T-helper 9 cell (primary cell): ENCODE results near the gene IFI6.

Experiments
- DNase-seq: peaks from one replicate; pipeline ENCODE4 v3.0.0-alpha.2; 2020

The IFI6 gene

DNA sequence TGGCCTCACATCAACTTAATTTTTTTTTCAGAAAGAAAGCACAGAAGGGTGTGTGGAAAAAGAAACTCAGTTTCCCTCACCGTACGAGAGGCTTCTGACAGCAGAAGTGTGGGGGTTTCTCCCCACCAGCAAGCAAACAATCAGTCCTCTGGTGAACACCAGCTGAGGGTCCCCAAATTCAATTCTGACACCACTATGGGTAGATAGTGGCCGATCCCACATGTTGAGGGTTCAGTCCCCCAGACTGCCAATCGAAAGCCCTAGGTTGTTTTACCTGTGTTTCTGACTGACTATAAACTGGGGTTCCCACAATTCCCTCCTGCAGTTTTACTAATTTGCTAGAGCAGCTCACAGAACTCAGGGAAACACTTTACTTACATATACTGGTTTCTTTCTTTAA lies 2.1 kb downstream of the IFI6 start:
- DNase-seq, result no peak

DNA sequence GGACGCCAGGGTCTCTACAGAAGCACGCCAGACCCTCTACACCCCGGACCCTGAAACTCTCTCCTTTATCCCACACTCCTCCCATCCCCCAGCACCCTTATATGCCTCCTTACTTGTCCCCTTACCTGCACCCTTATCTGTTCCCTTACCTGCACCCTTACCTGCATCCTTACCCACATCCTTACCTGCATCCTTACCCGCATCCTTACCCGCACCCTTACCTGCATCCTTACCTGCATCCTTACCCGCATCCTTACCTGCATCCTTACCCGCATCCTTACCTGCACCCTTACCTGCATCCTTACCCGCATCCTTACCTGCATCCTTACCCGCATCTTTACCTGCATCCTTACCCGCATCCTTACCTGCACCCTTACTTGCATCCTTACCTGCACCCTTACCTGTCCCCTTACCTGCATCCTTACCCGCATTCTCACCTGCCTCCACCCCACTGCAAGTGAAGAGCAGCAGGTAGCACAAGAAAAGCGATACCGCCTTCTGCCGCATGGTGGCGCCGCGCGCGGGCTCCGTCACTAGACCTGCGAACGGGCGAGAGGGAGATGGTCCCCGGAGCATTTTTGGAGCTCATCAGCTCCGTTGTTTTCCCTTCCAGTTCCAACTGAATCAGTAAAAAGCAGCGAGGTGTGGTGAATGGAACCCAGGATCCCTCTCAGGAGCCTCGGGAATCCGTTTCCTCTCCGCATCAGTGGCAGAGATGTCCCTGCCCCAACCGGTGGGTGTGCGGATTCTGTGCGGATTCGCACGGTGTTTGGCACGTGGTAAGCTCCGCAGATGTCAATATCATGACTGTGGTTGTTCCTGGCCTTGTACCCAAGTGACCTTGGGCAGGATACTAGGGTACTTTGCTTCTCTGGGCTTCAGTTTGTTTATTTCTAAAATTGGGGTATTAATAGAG lies 2.9 kb downstream of the IFI6 start:
- DNase-seq, result peak; percentile 91

DNA sequence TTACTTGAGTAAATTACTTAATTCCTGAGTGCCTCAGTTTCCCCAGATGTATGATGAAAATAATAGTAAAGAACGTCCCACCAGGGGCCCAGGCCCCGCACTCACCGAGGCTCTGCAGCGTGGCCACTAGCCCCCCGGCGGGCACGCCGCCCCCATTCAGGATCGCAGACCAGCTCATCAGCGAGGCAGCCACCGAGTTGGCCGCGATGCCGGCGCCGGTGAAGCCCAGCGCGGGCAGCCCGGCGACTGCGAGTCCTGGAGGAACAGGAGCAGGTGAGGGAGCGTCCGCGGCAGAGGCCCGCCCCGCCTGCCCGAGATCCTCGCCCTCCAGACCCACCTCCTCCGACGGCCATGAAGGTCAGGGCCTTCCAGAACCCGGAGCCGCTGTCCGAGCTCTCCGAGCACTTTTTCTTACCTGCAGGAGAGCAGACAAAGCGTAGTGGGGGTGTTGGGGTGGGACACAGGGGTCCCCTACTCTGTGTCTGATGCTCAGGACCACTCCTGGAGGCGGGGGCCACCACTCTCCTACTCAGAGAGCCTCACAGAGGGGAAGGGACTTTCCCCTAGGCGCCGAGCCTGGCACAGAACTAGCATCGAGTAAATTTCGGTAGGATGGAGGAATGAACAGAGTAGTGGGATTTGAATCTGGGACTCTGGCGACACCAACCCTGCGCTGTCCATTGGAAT lies 3.7 kb downstream of the IFI6 start:
- DNase-seq, result no peak

DNA sequence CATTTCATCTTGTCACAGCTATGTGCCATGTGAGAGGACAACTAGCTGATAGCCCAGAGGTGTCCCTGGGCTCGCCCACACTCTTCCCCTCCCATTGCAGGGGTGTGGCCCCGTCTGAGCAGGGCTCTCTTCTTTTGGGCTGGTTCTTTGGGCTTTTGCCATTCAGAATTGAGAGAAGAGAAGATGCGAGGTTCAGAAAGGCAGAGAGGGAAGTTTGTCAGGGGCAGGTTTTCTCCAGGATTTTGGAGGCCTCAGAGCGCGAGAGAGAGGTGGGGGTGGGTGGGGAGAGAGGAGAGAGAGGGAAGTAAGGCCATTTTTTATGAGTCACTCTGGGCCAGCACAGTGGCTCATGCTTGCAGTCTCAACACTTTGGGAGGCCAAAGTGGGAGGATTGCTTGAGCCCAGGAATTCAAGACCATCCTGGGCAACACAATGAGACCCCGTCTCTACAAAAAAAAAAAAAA lies 5.2 kb downstream of the IFI6 start:
- DNase-seq, result no peak

DNA sequence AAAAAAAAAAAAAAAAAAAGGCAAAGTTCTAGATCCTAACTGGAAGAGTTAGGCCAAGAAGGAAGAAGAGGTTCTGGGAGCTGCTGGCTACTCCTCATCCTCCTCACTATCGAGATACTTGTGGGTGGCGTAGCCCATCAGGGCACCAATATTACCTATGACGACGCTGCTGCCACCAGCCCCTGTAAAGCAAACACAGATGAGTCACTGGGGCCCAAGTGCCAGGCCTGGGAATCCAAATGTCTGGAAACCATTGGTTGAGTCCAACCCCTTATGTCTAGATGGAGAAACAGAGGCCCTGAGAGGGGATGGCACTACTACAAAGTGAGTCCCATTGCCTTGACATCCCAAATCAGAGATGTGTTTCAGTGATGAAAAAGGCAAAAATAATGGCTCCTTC lies 5.7 kb downstream of the IFI6 start:
- DNase-seq, result no peak

DNA sequence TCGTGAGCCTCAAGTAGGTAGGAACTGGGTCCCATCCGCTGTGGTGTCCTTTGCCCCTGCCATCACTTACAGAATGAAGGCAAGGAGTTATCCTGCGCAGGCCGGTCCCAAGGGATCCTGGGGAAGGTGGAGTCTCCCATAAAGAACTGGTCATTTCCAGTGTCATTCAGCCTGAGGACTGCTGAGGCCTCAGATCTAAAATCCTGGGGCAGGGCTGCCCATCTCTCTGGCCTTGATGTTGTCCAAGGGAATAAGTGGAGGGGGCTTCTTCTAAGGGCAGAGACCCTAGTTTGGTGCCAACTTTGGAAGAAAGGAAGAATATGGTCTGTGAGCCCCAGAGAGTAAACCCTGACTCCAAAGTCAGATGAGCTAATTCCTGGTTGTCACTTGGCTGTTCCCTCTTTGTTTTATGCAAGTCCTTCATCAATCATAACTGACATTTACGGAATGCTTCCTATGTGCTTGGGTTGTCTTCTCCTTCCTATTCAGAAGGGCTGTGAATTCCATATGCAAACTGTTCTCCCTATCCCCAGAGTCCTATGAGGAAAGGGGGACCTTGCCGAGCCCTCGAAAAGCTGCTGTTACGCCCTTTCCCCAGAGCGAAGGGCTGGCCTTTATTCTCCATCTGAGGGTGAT lies 6.9 kb downstream of the IFI6 start:
- no peak for DNase-seq

DNA sequence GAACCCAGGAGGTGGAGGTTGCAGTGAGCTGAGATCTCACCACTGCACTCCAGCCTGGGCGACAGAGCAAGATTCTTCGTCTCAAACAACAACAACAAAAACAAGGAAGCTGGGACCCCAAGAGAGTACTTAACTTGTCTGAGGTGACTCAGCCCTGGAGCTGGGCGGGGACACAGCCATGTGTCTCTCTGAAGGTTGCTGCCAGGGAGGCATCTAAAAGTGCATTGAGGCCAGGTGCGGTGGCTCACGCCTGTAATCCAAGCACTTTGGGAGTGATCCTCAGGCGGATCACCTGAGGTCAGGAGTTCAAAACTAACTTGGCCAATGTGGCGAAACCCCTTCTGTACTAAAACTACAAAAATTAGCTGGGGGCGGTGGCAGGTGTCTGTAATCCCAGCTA lies 7.7 kb downstream of the IFI6 start:
- no peak for DNase-seq

DNA sequence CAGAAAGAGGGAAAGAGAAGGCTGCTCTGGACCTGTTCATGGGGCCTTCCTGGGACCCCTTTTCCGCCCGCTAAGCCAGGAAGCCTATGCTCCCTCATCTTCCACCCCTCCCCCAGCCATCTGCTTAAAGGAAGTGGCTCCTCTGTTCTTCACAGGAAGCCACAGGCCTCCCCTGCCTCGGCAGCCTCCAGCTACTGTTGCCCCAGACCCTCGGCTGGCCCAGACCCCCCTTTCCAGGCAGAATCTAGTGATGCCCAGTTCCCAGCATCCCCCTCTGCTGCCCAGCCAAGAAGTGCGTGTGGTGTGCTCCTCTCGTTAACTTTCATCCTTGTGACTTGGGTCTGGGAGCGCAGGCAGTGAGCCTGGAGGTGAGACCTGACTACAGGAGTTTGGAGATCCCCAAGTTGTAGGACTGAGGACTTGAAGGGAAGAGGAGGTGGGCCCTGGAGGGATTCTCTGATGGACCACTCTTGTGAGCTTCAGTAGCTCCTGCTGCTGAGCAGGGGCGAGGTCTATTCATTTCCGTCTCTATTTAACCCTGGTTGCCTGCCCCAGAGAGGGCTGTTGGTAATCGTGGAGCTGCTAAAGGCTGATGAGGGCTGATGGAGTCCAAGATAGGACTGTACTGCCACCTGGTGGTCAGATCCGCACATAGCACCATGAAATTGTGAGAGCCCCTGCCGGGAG lies 9.1 kb downstream of the IFI6 start:
- DNase-seq, result peak; percentile 92

DNA sequence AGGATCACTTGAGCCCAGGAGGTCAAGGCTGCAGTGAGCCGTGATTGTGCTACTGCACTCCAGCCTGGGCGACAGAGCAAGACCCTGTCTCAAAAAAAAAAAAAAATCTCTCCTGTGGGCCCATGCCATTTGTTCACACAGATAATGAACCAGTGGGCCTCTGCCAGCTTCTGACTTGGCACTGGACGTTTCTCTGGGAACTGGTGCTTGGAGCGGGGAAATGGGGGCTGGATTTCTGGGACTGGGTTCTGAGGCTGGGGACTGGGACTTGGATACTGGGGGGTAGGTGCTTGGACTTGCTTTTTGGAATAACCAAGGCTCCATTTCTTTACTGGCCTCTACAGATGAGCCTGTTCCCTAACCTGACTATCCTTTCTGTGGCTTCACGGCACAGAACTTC lies 9.7 kb downstream of the IFI6 start:
- no peak for DNase-seq

DNA sequence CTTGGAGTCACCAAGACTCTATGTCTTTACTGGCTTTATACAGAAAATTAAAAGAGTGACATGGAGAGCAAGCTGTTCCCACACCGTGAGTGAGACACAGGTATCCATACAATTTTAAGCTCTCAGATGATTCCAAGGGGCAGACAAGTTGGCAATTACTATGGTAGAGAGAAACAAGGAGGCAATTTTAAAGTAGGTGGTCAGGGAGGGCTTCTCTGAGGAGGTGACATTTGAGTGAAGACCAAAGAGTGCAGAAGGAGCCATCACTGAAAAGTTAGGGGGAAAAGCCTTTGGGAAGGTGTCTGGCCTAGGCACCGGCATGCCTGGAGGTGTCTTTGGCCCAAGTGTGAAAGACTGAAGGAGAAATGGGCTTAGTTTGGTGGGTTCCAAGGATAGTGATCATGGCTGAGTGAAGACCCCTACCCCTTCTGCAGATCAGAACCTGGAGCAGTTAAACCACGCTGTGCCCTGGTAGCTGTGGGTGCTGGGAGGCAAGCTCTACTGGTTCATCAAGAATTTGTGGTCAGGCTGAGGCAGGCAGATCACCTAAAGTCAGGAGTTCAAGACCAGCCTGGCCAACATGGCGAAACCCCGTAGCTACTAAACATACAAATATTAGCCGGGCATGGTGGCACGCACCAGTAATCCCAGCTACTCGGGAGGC lies 10.4 kb downstream of the IFI6 start:
- no peak for DNase-seq

DNA sequence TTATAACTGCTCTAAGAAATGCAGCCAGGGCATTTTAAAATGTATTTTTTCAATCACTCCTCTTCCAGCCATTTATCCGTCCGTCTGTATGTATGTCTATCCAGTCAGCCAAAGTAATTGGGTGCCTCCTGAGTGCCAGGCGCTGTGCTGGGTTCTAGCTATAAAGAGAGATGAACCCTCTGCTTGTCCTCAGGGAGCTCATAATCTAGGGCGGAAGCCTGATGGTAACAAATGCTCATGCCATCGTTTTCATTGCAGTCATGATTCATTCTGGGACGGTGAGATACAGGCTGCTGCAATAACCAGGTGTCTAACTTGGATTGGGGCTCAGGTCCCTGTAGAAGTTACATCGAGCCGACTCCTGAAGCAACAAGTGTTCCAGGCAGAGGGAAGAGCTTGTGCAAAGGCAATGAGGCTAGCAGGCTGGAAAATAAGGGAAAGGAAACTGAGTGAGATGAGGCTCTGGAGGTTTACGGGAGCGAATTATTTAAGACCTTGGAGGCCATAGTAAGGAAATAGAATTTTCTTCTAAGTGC lies 11.6 kb downstream of the IFI6 start:
- no peak for DNase-seq

DNA sequence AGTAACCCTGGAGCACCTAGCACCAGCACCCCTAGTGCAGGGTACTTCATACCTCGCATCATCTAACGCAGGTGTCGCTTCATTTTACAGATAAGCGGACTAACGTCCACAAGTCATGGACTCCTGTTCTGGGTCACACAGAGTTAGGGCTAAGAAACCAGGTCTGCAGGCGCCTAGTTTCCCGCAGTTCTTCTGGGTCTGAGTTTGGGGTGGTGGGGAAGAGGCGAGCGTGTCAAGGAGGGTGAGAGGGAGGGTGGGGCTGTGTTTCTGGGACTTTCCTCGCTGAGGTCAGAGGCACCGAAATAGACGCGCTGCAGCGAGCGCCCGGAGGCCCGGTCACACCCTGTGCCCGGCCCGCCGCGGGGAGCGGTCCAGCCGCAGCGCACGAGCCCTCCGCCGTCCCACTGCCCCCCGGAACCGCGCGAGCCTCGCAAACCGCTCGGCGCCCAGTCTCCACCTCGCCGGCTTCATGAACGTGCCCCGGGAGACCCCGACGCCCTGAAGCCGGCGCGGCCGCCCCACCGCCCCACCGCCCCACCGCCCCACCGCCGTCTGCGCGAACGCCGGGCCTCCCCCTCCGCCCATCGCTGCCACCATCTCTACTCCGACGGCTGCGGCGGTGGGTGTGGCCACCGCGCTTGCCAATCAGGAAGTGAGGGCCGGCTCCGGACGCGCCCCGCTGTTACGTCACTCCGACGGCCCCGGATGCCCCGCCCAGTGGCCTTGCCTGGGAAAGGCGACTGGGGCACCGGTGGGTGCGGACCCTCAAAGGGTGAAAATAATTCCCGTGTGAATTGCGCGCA lies 12.3 kb downstream of the IFI6 start:
- peak; percentile 80 for DNase-seq

DNA sequence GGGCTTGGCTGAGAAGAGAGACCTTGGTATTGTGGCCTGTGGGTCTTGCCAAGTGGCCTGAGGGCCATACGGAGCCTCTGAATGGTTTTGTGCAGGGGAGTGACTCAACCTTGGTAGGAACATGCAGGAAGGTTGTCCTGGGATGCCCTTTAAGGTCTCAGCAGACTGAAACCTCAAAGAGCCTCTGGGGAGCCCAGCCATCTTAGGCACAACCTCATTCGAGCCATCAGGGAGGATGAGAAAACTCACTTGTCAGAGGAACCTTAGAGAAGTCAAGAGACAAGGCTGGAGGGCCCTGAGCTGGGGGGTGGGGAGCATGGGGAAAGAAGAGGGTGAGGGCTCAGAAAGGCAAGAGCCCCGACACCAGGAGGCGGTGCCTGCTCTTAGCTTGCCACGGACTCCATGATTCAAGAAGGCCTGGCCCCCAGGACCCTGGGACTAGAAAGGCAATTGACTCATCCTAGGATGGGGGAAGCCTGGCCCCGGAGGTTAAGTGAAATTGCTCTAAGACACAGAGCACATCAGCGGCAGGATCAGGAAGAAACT lies 13.0 kb downstream of the IFI6 start:
- no peak for DNase-seq

DNA sequence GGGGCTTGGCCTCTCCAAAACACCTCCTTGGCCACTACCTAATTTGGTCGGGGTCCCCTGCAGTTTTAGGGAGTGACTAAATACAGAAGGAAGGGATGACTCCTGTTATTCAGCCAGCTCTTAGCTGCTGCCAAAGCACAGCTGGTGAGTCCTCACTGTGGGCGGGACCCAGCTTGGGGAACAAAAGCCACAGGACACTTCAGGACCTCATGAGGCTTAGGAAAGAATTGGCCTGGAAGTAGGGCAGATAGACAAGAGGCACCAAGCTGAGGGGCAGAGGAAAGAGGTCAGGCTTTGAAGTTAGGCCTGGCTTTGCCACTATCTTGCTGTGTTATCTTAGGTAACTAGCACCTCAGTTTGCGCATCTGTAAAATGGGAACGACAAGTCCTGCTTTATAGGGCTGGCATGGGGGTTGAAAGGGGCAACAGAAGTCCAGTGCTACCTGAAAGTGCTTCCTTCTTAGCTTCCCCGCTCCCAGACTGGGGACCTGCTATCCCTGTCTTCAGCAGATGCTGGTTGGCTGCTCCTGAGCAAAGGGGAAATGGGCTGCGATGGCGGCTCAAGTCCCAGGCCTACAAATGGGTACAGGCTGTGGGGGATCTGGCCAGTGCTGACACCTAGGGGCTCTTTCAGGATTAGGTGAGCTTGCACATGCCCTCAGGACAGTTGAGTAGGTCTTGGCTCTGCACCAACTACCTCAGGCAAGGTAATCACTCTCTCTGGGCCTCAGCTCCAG lies 15.7 kb downstream of the IFI6 start:
- no peak for DNase-seq

DNA sequence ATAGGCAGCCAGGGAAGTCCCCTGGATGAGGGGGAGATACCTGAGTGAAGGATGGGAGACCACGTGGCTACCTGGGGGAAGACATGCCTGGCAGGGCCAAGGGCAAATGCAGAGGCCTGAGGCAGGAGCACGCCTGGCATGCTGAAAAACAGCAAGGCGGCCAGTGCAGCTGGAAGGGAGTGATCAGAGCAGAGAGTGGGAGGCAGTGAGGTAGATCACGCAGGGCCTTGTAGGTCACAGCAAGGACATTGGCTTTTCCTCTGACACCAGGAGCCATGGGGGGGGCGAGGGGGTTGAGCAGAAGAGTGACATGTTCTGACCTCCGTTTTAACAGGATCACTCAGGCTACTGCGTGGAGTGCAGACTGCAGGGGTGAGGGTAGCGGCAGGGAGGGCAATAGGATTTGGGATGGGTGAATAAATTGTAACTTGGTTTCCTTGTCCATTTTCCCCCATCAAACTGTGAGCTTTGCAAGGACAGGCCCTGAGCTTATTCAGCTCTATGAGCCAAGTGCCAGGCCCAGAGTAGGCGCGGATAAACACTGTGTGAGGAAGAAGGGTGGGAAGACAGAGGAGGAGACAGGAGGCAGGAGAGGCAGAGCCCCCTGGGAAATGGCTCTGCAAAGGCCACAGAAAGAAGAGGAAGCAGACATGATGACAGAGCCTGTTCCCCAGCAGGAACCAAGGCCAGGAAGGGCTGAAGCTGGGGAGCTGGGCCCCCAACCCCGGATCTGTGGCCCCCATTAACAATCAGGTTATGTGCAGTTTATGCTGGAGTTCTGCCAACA lies 16.6 kb downstream of the IFI6 start:
- DNase-seq, result no peak

DNA sequence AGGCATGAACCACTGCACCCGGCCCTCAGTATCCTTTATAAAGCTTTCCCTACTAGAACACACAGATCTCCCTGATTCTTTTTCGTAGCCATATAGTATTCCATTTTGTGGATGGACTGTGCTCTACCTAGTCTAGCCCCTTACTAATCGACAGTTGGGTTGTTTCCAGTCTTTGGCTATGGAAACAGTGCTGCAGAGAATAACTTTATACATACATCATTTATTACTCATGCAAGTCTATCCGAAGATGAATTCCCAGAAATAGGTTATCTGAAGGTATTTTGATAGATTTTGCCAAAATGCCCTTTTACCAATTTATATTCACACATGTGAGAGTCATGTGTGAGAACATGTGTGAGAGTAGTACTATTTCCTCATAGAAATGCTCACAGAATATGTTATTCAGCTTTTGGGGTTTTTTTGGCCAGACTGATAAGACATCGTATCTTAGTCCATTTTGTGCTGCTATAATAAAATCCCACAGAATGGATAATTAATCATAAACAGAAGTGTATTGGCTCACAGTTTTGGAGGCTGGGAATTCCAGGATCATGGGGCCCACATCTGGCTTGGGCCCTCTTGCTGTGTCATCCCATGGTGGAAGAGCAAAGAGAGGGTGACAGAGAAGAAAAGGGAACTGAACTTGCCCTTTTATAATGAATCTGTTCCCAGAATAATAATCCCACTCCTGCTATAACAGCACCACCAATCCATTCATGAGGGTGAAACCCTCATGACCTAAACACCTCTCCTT lies 19.7 kb downstream of the IFI6 start:
- no peak for DNase-seq

DNA sequence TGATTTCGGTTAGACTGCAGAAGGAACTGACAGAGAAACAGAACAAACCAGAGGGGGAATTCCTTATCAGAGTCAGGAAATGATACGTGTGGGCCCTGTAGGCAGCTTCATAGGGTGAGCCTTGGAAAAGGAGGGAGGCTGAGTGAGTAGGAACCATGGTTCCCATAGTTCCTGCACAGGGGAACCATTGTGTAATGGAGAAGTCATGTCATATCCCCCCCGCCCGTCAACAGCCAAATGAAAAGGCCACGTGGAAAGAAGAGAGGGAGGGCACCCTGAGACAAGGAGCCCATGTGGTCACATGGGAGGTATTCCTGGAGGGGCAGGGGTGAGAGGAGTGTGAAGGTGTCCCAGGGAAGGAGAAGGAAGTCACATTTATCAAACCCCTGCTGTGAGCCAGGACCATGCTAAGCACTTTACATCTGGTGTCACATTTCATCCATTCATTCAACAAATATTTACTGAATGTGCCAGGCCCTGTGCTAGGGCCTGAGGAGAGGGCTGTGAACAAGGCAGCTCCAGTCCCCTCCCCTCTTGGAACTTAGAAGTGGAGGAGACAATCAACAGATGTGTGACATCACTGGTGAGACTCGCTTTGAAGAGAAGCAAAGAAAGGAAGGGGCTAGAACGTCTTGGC lies 21.3 kb downstream of the IFI6 start:
- no peak for DNase-seq

DNA sequence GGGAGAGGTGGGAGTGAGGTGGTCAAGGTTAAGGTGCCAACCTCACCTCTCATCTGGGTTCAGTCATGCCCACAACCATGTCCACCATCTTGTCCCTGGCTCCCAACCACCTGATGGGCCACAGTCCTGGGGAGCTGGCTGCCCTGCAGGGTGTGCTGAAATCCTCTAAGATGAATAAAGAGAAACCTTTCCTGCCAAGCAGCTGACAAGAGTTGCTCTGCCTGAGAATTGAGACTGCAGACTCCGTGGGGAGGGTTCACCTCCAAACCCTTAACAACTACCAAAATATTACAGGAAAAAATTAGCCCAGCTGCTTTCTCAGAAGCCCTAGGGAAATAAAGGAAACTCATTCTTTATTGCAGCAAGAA lies 21.8 kb downstream of the IFI6 start:
- no peak for DNase-seq
